SK-N-MC (cell line): Measurements from ENCODE around the gene PVRIG.
A peak's percentile ranks its signal among the peaks of the same experiment; 100 is the strongest.
"Not testable (repeated sequence)": the region's sequence is repeated elsewhere in the genome, so short reads cannot be mapped to it uniquely, and the experiment has no call there.

Source experiments
- DNase-seq: peaks from one replicate; pipeline ENCODE4 v3.0.0-alpha.2; 2011; ENCODE audit warnings: low read depth, low spot score
- H3K27ac ChIP-seq: fragments of 200-600 bp; sonication (generic); 2 replicates; pipeline ENCODE4 v1.5.1; 2016; ENCODE audit warnings: mixed run types
- H3K36me3 ChIP-seq: fragments of 200-600 bp; sonication (generic); 2 replicates; pipeline ENCODE4 v1.6.1; 2017; ENCODE audit warnings: antibody characterized with exemption, low read length, mixed read lengths; ENCODE audit not compliant: insufficient read depth
- H3K4me3 ChIP-seq: fragments of 200-600 bp; sonication (generic); 2 replicates; pipeline ENCODE4 v1.5.1; 2016
- H3K9ac ChIP-seq: fragments of 200-600 bp; sonication (generic); 2 replicates; pipeline ENCODE4 v1.8.0; 2017; ENCODE audit warnings: mixed run types, mixed read lengths; ENCODE audit not compliant: insufficient read length
- H3K9me3 ChIP-seq: fragments of 200-600 bp; sonication (generic); 2 replicates; pipeline ENCODE4 v1.6.1; 2017; ENCODE audit warnings: low read depth, mild to moderate bottlenecking, antibody characterized with exemption, low read length, moderate library complexity, mixed read lengths
- EZH2 ChIP-seq: fragments of 200-600 bp; sonication (generic); IDR thresholded peaks from one replicate; pipeline ENCODE4 v1.6.1; 2017; ENCODE audit warnings: antibody characterized with exemption
- FOXP2 ChIP-seq: optimal IDR thresholded peaks from 2 replicates; pipeline ENCODE3; 2011; ENCODE audit warnings: mild to moderate bottlenecking, moderate library complexity; ENCODE audit not compliant: insufficient read depth; ENCODE audit errors: extremely low read length, control extremely low read depth
- POLR2AphosphoS5 ChIP-seq: IDR thresholded peaks from 2 replicates; pipeline ENCODE4 v1.6.1; 2012; ENCODE audit warnings: mild to moderate bottlenecking, low read depth, low read length, borderline replicate concordance

PVRIG gene

DNA sequence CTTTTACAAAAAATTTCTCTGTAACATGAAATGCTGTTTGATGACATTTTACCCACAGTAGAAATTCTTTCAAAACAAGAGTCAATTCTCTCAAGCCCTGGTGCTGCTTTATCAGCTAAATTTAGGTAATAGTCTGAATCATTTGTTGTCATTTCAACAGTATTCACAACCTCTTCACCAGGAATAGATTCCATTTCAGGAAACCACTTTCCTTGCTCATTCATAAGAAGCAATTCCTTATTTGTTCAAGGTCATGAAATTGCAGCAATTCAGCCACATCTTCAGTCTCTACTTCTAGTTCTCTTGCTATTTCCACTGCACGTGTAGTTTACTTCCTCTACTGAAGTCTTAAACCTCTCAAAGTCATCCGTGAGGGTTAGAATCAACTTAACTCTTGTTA lies 28.0 kb upstream of the PVRIG start:
- TF ChIP-seq POLR2AphosphoS5 (no peak), EZH2 (no peak), FOXP2 (no peak)
- H3K36me3 ChIP-seq, result no peaks in the 10 kb centered on the region
- H3K4me3 ChIP-seq, result no peak overlapping the region
- H3K9me3 ChIP-seq, result no peaks in the 10 kb centered on the region
- no peak for DNase-seq
- no peak overlapping the region for H3K9ac ChIP-seq
- H3K27ac ChIP-seq, result no peak overlapping the region

DNA sequence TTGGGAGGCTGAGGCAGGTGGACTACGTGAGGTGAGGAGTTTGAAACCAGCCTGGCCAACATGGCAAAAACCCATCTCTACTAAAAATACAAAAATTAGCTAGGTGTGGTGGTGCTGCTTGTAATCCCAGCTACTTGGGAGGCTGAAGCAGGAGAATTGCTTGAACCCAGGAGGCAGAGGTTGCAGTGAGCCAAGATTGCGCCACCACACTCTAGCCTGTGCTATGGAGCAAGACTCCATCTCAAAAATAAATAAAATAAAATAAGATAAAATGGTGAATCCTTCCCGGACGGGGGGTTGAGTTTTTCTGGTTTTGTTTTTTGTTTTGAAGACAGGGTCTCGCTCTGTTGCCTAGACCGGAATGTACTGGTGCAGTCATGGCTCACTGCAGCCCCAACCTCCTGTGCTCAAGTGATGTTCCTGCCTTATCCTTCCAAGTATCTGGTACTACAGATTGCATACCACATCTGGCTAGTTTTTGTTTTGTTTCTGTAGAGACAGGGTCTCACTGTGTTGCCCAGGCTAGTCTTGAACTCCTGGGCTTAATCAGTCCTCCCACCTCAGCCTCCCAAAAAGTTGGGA lies 27.4 kb upstream of the PVRIG start:
- not testable (repeated sequence) for H3K4me3 ChIP-seq, H3K9ac ChIP-seq, H3K36me3 ChIP-seq, H3K9me3 ChIP-seq, H3K27ac ChIP-seq, DNase-seq

DNA sequence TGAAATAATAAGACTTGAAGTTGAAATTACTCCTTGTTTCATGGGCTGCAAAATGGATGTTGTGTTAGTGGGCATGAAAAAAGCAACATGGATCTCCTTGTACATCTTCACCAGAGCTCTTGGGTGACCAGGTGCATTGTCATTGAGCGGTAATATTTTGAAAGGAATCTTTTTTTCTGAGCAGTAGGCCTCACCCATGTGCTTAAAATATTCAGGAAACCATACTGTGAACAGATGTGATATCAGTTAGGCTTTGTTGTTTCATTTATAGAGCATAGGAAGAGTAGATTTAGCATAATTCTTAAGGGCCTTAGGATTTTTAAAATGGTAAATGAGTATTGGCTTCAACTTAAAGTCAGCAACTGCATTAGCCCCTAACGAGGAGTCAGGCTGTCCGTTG lies 26.8 kb upstream of the PVRIG start:
- TF ChIP-seq EZH2, result no peak
- no peak for TF ChIP-seq FOXP2
- no peak for TF ChIP-seq POLR2AphosphoS5
- Histone ChIP-seq H3K4me3 (no peak overlapping the region), H3K9me3 (no peaks in the 10 kb centered on the region), H3K9ac (no peak overlapping the region), H3K27ac (peak overlapping the region; percentile 67), H3K36me3 (no peaks in the 10 kb centered on the region)
- no peak for DNase-seq

DNA sequence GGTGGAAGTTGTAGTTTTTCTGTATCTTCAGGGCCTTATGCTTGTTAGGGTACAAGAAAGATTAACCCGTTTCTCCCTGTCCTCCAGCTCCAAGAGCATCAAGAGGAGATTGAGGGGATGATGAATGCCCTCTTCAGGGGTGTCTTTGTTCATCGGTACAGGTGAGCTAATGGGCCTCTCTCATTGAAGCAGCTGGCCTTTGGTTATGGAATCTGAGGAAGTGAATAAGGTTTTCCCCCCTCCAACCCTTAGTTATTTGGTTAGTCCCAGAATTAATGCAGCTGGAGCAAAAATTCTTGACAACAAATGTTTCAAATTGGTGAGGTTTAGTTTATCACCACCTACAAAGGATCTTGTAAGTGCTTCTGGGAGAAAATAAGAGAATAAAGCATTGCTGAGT lies 24.5 kb upstream of the PVRIG start:
- Histone ChIP-seq H3K9ac (no peak overlapping the region), H3K4me3 (no peak overlapping the region), H3K36me3 (no peaks in the 10 kb centered on the region), H3K27ac (no peak overlapping the region), H3K9me3 (no peaks in the 10 kb centered on the region)
- no peak for TF ChIP-seq POLR2AphosphoS5
- no peak for TF ChIP-seq EZH2
- DNase-seq, result no peak

DNA sequence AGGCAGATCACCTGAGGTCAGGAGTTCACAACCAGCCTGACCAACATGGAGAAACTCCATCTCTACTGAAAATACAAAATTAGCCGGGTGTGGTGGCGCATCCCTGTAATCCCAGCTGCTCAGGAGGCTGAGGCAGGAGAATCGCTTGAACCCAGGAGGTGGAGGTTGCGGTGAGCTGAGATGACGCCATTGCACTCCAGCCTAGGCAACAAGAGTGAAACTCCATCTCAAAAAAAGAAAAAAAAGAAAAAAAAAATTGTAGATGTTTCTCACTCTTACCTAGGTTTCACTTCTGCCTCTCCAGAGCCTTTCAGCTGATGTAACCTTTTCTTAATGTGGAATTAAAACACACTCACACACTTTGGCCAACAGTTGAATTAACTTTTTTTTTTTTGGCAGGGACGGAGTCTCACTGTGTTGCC lies 23.8 kb upstream of the PVRIG start:
- H3K27ac ChIP-seq, DNase-seq, H3K9me3 ChIP-seq, H3K36me3 ChIP-seq, H3K4me3 ChIP-seq, H3K9ac ChIP-seq: not testable (repeated sequence)

DNA sequence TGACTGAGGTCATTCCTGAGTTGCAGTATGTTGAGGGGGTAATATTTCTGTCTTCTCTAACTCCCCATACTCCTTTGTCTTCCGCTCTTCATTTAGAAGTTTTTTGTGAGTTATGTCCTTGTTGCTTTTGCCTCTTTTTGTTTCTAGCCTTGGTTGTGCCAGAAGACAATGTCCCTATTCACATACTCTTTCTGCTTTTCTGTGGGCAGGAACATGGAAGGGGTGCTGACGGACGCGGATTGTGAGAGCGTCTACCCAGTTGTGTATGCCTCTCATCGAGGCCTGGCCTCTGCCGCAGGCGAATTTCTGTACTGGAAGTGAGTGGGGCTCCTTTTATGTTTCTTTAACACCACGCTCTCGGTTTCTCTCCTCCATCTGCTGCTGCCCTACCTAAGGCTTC lies 21.5 kb upstream of the PVRIG start:
- no peaks in the 10 kb centered on the region for H3K36me3 ChIP-seq
- no peak for TF ChIP-seq FOXP2
- H3K4me3 ChIP-seq, result no peak overlapping the region
- no peak for DNase-seq
- H3K27ac ChIP-seq, result no peak overlapping the region
- H3K9me3 ChIP-seq, result no peaks in the 10 kb centered on the region
- no peak overlapping the region for H3K9ac ChIP-seq

DNA sequence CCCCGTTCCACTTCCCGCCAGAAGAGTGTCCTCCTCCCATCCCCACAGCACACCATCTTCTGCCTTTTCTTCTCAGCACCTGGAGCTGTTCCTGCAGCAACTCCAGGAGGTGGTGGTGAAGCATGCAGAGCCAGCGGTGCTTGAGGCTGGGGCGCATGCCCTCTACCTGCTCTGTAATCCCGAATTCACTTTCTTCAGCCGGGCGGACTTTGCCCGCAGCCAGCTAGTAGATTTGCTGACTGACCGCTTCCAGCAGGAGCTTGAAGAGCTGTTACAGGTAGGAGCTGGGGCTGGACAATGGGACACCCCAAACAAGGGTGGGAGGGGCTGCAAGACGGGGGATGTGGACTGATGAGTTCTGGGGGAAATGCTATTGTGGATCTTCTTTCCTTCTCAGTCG lies 19.1 kb upstream of the PVRIG start:
- no peak overlapping the region for H3K4me3 ChIP-seq
- no peak overlapping the region for H3K9ac ChIP-seq
- H3K9me3 ChIP-seq, result no peaks in the 10 kb centered on the region
- TF ChIP-seq FOXP2 (no peak), EZH2 (no peak), POLR2AphosphoS5 (no peak)
- no peaks in the 10 kb centered on the region for H3K36me3 ChIP-seq
- no peak for DNase-seq
- no peak overlapping the region for H3K27ac ChIP-seq

DNA sequence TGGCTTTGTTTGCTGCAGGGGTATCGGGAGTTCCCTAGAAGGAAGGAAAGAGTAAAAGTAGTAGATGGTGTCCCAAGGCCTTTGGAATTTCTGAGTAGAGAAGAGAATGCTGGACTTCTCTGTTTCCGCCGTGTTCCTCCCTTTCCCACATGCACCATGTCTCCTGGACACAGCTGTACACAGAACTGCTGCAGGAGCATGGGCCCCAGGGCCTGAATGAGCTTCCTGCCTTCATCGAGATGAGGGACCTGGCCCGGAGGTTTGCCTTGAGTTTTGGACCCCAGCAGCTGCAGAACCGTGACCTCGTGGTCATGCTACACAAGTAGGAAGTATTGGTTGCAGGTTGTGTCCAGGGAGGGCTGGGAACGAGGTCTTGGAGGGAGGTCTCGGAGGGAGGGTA lies 15.3 kb upstream of the PVRIG start:
- no peak for TF ChIP-seq FOXP2
- TF ChIP-seq POLR2AphosphoS5, result no peak
- TF ChIP-seq EZH2, result no peak
- Histone ChIP-seq H3K9ac (no peak overlapping the region), H3K27ac (no peak overlapping the region), H3K36me3 (no peaks in the 10 kb centered on the region), H3K9me3 (no peaks in the 10 kb centered on the region), H3K4me3 (no peak overlapping the region)
- DNase-seq, result no peak

DNA sequence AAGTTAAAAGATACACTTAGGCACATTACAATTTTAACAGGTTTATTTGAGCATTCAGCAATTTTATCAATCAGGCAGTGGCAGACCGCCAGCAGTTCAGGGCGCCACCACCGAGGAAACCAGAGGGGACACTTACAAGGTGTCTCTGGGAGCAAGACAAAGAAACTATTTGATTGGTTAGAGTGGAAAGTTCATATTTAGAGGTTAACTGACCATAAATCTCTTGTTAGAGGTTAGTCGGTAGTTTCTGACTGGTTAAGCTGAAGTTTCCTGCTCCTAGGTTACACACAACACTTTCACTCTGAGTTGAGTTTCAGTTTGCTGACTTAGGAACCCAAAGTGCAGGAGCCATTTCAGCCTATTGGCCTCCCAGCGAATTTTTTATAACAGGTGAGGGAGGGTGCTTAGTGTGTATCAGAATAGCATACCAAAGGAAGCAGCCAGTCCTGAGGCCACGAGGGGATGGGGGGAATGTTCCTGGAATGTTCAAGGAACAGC lies 10.8 kb upstream of the PVRIG start:
- H3K27ac ChIP-seq, result 0 out of 2 replicates have a peak overlapping the region, but pooled peaks have one; percentile 19

More for the DNA sequence above, 10.8 kb upstream of the PVRIG start:
- no peak overlapping the region; the same call in 1 of the 2 replicates for H3K4me3 ChIP-seq
- H3K9ac ChIP-seq, result peak overlapping the region; percentile 26
- DNase-seq, result no peak
- H3K9me3 ChIP-seq, result no peaks in the 10 kb centered on the region
- no peak for TF ChIP-seq EZH2
- no peak for TF ChIP-seq POLR2AphosphoS5
- no peak for TF ChIP-seq FOXP2
- no peaks in the 10 kb centered on the region for H3K36me3 ChIP-seq
